GM12892 (cell line): ENCODE data around the gene PTF1A.

ENCODE experiments used
- POLR2A ChIP-seq: IDR thresholded peaks from 2 replicates; pipeline ENCODE4 v1.6.1; 2011; ENCODE audit warnings: low read depth, low read length, control low read depth
- POLR2AphosphoS5 ChIP-seq: IDR thresholded peaks from 2 replicates; pipeline ENCODE4 v1.6.1; 2011; ENCODE audit warnings: low read depth, low read length, control low read depth

DNA sequence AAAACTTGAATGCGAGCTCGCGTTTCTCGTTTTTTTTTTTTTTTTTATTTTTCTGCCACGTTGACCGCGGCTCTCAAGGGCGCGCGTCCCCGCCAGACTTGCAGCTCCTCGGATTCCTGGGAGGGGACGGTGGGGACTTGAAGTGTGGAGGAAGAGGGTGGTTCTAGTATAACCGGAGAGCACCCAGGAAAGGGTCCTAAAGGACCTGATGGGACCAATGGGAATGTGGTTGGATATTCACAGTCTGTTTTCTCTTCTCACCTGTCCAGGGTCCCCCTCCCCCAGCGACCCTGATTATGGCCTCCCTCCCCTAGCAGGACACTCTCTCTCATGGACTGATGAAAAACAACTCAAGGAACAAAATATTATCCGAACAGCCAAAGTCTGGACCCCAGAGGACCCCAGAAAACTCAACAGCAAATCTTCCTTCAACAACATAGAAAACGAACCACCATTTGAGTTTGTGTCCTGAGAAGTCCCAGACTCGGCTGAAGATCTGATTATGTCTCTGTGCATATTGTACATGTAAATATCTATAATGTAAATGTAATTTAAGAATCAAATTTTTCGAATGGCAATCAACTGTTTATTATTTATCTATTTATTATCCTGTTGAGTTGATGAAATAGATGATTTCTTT, 1.4 kb downstream of the PTF1A start:
- TF ChIP-seq POLR2A (no peak), POLR2AphosphoS5 (no peak)
